Gastrocnemius medialis (tissue), 4 donors: ENCODE results near the gene COL4A5.

Experiments
- POLR2A ChIP-seq, 2 donors: fragments of 450-650 bp; IDR thresholded peaks; one replicate each; pipeline ENCODE4 v1.6.1; 2017; ENCODE audit warnings: antibody characterized with exemption in 2 of 2, mild to moderate bottlenecking in 2 of 2, moderate library complexity in 2 of 2
- TF ChIP-seq, protein P1 (sequence below), 5 experiments: fragments of 450-650 bp in 3 of 5; fragments of 200-600 bp in 2 of 5; sonication (generic) in 2 of 5; IDR thresholded peaks in 4 of 5; conservative IDR thresholded peaks in 1 of 5; 1 replicate in 4 of 5; 2 replicates in 1 of 5; pipeline ENCODE4 v1.5.1; 2016 to 2019; ENCODE audit warnings: antibody characterized with exemption in 5 of 5, mild to moderate bottlenecking in 3 of 5, moderate library complexity in 3 of 5

DNA sequence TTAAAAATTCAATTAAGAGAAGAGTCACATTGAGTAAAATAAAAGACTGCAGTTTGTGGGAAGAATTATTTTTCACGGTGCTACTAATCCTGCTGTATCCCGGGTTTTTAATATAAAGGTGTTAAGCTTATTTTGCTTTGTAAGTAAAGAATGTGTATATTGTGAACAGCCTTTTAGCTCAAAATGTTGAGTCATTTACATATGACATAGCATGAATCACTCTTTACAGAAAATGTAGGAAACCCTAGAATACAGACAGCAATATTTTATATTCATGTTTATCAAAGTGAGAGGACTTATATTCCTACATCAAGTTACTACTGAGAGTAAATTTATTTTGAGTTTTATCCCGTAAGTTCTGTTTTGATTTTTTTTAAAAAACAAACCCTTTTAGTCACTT is 257.1 kb downstream of the COL4A5 start:
- TF ChIP-seq, protein P1, sequence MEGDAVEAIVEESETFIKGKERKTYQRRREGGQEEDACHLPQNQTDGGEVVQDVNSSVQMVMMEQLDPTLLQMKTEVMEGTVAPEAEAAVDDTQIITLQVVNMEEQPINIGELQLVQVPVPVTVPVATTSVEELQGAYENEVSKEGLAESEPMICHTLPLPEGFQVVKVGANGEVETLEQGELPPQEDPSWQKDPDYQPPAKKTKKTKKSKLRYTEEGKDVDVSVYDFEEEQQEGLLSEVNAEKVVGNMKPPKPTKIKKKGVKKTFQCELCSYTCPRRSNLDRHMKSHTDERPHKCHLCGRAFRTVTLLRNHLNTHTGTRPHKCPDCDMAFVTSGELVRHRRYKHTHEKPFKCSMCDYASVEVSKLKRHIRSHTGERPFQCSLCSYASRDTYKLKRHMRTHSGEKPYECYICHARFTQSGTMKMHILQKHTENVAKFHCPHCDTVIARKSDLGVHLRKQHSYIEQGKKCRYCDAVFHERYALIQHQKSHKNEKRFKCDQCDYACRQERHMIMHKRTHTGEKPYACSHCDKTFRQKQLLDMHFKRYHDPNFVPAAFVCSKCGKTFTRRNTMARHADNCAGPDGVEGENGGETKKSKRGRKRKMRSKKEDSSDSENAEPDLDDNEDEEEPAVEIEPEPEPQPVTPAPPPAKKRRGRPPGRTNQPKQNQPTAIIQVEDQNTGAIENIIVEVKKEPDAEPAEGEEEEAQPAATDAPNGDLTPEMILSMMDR (IDR thresholded peaks at IDR 0.05 in 4 of 5, conservative IDR thresholded peaks at IDR 0.05 in 1 of 5), result no peak
- TF ChIP-seq POLR2A (IDR thresholded peaks at IDR 0.05), result no peak
